ENCODE measurements around the gene ROR1. TPM values are rescaled to one million over a fixed set of nuclear protein-coding genes. Genes with fewer than 3 reads are reported as not detected.

ROR1 gene
- total and polyA plus RNA-seq, 2 of the 13 experiments (the other 11 are each of a cell fraction or from before 2014, with no cell fraction given), result 0.58 to 2.3 TPM

DNA sequence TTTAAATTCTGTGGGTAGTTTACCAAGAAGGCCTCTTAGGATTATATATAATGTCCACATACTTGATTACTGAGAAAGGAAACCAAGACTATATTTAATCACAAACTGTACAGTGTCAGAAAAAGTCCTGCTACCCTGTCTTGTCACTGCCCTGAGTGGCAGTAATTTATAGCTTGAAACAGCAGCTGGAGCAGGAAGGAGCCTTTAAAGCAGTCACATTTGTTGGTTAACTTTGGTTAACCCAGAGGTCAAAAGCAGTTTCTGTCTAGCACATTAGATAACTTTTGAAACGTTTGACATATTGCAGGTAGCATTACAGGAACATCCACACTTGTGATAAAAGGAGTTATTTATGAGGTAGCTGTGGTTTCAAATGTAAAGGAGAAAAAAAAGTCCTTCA, 161.7 kb downstream of the ROR1 start:
- no peak overlapping the region for H2AFZ ChIP-seq (ENCODE audit: low read length)
- H3K4me2 ChIP-seq (ENCODE audit: low read depth, low read length), result no peak overlapping the region
- no peaks in the 10 kb centered on the region for H3K79me2 ChIP-seq (ENCODE audit: insufficient read depth, low read length)
- H3K27ac ChIP-seq (ENCODE audit: extremely low read length, insufficient read depth, low read length), result no peak overlapping the region
- no peak for FAIRE-seq
- H3K9ac ChIP-seq (ENCODE audit: insufficient read depth, low read depth, low read length), result no peak overlapping the region
- in situ Hi-C loops (cut with HindIII; ENCODE audit: extremely low pct_ligation_motif_present, low pct_unique_long_range_greater_than_20kb), result no loop called here
- H3K36me3 ChIP-seq (replicated peaks in 1 of 2; ENCODE audit: control insufficient read depth in 1 of 2, insufficient read depth in 2 of 2, low read length in 2 of 2), result no peaks in the 10 kb centered on the region
- no peaks in the 10 kb centered on the region for H3K9me3 ChIP-seq (ENCODE audit: low read length)
- WGBS (ENCODE audit: low lambda C conversion rate), result 0% methylated on average over 1 of the region's 1 CpG
- intact Hi-C loops (cut with micrococcal nuclease; ENCODE audit: unreplicated experiment), result no loop called here
- POLR2A ChIA-PET, result no interaction called here
- no TSS peak for BruUV-seq (replicated peaks)
- no peak overlapping the region for H3K4me3 ChIP-seq (replicated peaks in 1 of 3; ENCODE audit: insufficient read depth in 1 of 3, low read depth in 2 of 3, low read length in 3 of 3)
- no peak for DNase-seq (ENCODE audit: low spot score)
- CTCF ChIA-PET (ENCODE audit: low intra/inter-chr PET ratio, low total read pairs), result no interaction called here
- 0 out of 2 replicates have a peak, but pooled peaks cover 2% of the 10 kb centered on the region for H4K20me1 ChIP-seq (ENCODE audit: insufficient read depth, low read length)
- no peaks in the 10 kb centered on the region for H3K27me3 ChIP-seq (ENCODE audit: control insufficient read depth in 1 of 2, insufficient read depth in 2 of 2, low read length in 2 of 2)
- H3K4me1 ChIP-seq (ENCODE audit: insufficient read depth, low read length), result no peaks in the 10 kb centered on the region
- TF ChIP-seq, protein P1, sequence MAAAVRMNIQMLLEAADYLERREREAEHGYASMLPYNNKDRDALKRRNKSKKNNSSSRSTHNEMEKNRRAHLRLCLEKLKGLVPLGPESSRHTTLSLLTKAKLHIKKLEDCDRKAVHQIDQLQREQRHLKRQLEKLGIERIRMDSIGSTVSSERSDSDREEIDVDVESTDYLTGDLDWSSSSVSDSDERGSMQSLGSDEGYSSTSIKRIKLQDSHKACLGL (CRISPR knock-in tag; IDR thresholded peaks at IDR 0.05), result no peak
- TF ChIP-seq CBFB (CRISPR knock-in tag; IDR thresholded peaks at IDR 0.05), result no peak
- TF ChIP-seq, protein P2, sequence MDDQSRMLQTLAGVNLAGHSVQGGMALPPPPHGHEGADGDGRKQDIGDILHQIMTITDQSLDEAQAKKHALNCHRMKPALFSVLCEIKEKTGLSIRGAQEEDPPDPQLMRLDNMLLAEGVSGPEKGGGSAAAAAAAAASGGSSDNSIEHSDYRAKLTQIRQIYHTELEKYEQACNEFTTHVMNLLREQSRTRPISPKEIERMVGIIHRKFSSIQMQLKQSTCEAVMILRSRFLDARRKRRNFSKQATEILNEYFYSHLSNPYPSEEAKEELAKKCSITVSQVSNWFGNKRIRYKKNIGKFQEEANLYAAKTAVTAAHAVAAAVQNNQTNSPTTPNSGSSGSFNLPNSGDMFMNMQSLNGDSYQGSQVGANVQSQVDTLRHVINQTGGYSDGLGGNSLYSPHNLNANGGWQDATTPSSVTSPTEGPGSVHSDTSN (CRISPR knock-in tag; IDR thresholded peaks at IDR 0.05; ENCODE audit: borderline replicate concordance), result no peak
- TF ChIP-seq FOXK2 (IDR thresholded peaks at IDR 0.05), result no peak
- TF ChIP-seq, protein P3, sequence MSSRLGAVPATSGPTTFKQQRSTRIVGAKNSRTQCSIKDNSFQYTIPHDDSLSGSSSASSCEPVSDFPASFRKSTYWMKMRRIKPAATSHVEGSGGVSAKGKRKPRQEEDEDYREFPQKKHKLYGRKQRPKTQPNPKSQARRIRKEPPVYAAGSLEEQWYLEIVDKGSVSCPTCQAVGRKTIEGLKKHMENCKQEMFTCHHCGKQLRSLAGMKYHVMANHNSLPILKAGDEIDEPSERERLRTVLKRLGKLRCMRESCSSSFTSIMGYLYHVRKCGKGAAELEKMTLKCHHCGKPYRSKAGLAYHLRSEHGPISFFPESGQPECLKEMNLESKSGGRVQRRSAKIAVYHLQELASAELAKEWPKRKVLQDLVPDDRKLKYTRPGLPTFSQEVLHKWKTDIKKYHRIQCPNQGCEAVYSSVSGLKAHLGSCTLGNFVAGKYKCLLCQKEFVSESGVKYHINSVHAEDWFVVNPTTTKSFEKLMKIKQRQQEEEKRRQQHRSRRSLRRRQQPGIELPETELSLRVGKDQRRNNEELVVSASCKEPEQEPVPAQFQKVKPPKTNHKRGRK (CRISPR knock-in tag; IDR thresholded peaks at IDR 0.05), result no peak
- TF ChIP-seq PTBP1 (IDR thresholded peaks at IDR 0.05; ENCODE audit: low read depth, low read length, poor library complexity, severe bottlenecking), result no peak
- TF ChIP-seq EZH2 (conservative IDR thresholded peaks at IDR 0.05; ENCODE audit: low read depth, low read length), result no peak
- no peak for TF ChIP-seq SMARCC2 (IDR thresholded peaks at IDR 0.05)
- TF ChIP-seq, protein P4, sequence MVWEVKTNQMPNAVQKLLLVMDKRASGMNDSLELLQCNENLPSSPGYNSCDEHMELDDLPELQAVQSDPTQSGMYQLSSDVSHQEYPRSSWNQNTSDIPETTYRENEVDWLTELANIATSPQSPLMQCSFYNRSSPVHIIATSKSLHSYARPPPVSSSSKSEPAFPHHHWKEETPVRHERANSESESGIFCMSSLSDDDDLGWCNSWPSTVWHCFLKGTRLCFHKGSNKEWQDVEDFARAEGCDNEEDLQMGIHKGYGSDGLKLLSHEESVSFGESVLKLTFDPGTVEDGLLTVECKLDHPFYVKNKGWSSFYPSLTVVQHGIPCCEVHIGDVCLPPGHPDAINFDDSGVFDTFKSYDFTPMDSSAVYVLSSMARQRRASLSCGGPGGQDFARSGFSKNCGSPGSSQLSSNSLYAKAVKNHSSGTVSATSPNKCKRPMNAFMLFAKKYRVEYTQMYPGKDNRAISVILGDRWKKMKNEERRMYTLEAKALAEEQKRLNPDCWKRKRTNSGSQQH (CRISPR knock-in tag; IDR thresholded peaks at IDR 0.05; ENCODE audit: low read depth), result no peak
- no peak for ATAC-seq

Data from HepG2 (cell line).